ENCODE data around the gene CACNA1I. TPM values are rescaled to one million over a fixed set of nuclear protein-coding genes. Genes with fewer than 3 reads are reported as not detected.

CACNA1I gene
- polyA plus RNA-seq, 1 of the 3 experiments (the other 2 are of a cell fraction), result not detected

- Histone ChIP-seq H3K79me2 (ENCODE audit: insufficient read depth) (no peaks in the 10 kb centered on the region), H3K27ac (ENCODE audit: low read depth in 2 of 2, low read length in 1 of 2) (no peak overlapping the region), H2AFZ (ENCODE audit: low read depth) (no peak overlapping the region), H3K4me3 (ENCODE audit: low read depth in 2 of 2, low read length in 1 of 2) (no peak overlapping the region), H3K9ac (no peak overlapping the region), H3K4me1 (ENCODE audit: control insufficient read depth in 1 of 2, insufficient read depth in 2 of 2, low read depth in 1 of 2, low read length in 1 of 2) (peaks cover 0 to 4% of the 10 kb centered on the region in 2 experiments; a peak in 1 of 4 replicates), H4K20me1 (ENCODE audit: insufficient read depth) (no peaks in the 10 kb centered on the region), H3K9me3 (no peaks in the 10 kb centered on the region), H3K4me2 (no peak overlapping the region), H3F3A (replicated peaks; ENCODE audit: insufficient read depth) (no peaks in the 10 kb centered on the region), H3K9me2 (no peaks in the 10 kb centered on the region), H3K27me3 (ENCODE audit: insufficient read depth) (no peaks in the 10 kb centered on the region), H3K36me3 (replicated peaks in 1 of 2; ENCODE audit: control insufficient read depth in 1 of 2, insufficient read depth in 2 of 2, low read length in 1 of 2) (no peaks in the 10 kb centered on the region)
- TF ChIP-seq PBX3 (IDR thresholded peaks at IDR 0.05) (no peak), MXI1 (IDR thresholded peaks at IDR 0.05; ENCODE audit: low read depth, low read length) (no peak), NRF1 (IDR thresholded peaks at IDR 0.05; ENCODE audit: low read depth, low read length) (no peak), SIN3A (IDR thresholded peaks at IDR 0.05; ENCODE audit: borderline replicate concordance, low read depth, low read length) (no peak), CTCF (IDR thresholded peaks at IDR 0.05) (no peak), ELF1 (IDR thresholded peaks at IDR 0.05) (no peak), EP300 (IDR thresholded peaks at IDR 0.05; ENCODE audit: borderline replicate concordance in 1 of 2, low read depth in 1 of 2, low read length in 1 of 2) (no peak), NFIC (IDR thresholded peaks at IDR 0.05; ENCODE audit: borderline replicate concordance) (no peak), JUND (IDR thresholded peaks at IDR 0.05) (no peak), USF1 (IDR thresholded peaks at IDR 0.05; ENCODE audit: borderline replicate concordance, low read depth) (no peak)
- CTCF ChIA-PET, result interaction anchor here (1.0 kb wide), 1 partner anchor 411 kb away, joined by 3 read pairs; no protein-coding TSS in a partner anchor
- POLR2A ChIA-PET, result no interaction called here
- no peak for DNase-seq
- 83% methylated on average over 1 of the region's 10 CpGs for WGBS (ENCODE audit: low lambda C conversion rate)
Measured at GRCh38 chr22:39613549-39613921, 43.0 kb downstream of the CACNA1I start.

GRCh38 chr22:39614442-39614841 is 43.9 kb downstream of the CACNA1I start:
- H3K27ac ChIP-seq (ENCODE audit: low read depth in 2 of 2, low read length in 1 of 2), result no peak overlapping the region
- POLR2A ChIA-PET, result no interaction called here
- H3K36me3 ChIP-seq (replicated peaks in 1 of 2; ENCODE audit: control insufficient read depth in 1 of 2, insufficient read depth in 2 of 2, low read length in 1 of 2), result no peaks in the 10 kb centered on the region
- peaks cover 0 to 4% of the 10 kb centered on the region in 2 experiments; a peak in 1 of 4 replicates for H3K4me1 ChIP-seq (ENCODE audit: control insufficient read depth in 1 of 2, insufficient read depth in 2 of 2, low read depth in 1 of 2, low read length in 1 of 2)
- no peaks in the 10 kb centered on the region for H3K27me3 ChIP-seq (ENCODE audit: insufficient read depth)
- H3K9ac ChIP-seq, result no peak overlapping the region
- DNase-seq, result no peak
- CTCF ChIA-PET, result no interaction called here
- no CpG with 5 or more reads among the region's 4 CpGs for WGBS (ENCODE audit: low lambda C conversion rate)
- H3K9me3 ChIP-seq, result no peaks in the 10 kb centered on the region
- H2AFZ ChIP-seq (ENCODE audit: low read depth), result no peak overlapping the region
- no peak for TF ChIP-seq NFIC (IDR thresholded peaks at IDR 0.05; ENCODE audit: borderline replicate concordance)
- no peak for TF ChIP-seq SMC3 (IDR thresholded peaks at IDR 0.05; ENCODE audit: low read depth, low read length)
- no peak for TF ChIP-seq FOXJ3 (CRISPR knock-in tag; IDR thresholded peaks at IDR 0.05)
- no peak for TF ChIP-seq TAF1 (IDR thresholded peaks at IDR 0.05; ENCODE audit: borderline replicate concordance, low read depth, low read length)
- TF ChIP-seq EZH2phosphoT487 (IDR thresholded peaks at IDR 0.05; ENCODE audit: borderline replicate concordance, low read depth), result no peak
- no peak for TF ChIP-seq GATA2 (CRISPR knock-in tag; IDR thresholded peaks at IDR 0.05)
- no peak for TF ChIP-seq FOXM1 (IDR thresholded peaks at IDR 0.05; ENCODE audit: low read depth)
- TF ChIP-seq GABPA (IDR thresholded peaks at IDR 0.05; ENCODE audit: low read depth), result no peak
- H3K9me2 ChIP-seq, result no peaks in the 10 kb centered on the region
- no peaks in the 10 kb centered on the region for H3K79me2 ChIP-seq (ENCODE audit: insufficient read depth)
- no peaks in the 10 kb centered on the region for H3F3A ChIP-seq (replicated peaks; ENCODE audit: insufficient read depth)
- H4K20me1 ChIP-seq (ENCODE audit: insufficient read depth), result no peaks in the 10 kb centered on the region
- H3K4me3 ChIP-seq (ENCODE audit: low read depth in 2 of 2, low read length in 1 of 2), result no peak overlapping the region
- no peak overlapping the region for H3K4me2 ChIP-seq

All from SK-N-SH (cell line).